Measurements from ENCODE around the gene PAIP2B.

DNA sequence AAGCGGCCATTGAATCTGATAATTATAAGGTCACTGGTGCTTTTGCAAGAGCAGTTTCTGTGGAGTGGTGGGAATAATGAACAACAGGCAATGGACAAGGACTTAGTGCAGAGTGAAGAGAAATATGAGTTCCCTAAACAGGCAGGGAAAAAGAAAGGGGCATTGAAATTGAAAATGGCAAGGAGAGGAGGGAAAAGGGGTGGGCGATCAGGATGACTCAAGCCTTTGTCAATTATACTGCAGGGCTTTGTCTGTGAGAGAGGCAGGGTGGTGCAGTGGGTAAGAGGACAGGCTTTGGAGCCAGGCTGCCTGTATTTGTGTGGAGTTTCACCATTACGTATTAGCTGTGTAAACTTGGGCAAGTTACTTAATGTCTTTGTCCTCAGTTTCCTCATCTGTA, 29.5 kb upstream of the PAIP2B start:
- TF ChIP-seq, protein P1, sequence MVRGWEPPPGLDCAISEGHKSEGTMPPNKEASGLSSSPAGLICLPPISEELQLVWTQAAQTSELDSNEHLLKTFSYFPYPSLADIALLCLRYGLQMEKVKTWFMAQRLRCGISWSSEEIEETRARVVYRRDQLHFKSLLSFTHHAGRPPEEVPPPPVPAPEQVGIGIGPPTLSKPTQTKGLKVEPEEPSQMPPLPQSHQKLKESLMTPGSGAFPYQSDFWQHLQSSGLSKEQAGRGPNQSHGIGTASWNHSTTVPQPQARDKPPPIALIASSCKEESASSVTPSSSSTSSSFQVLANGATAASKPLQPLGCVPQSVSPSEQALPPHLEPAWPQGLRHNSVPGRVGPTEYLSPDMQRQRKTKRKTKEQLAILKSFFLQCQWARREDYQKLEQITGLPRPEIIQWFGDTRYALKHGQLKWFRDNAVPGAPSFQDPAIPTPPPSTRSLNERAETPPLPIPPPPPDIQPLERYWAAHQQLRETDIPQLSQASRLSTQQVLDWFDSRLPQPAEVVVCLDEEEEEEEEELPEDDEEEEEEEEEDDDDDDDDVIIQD (CRISPR knock-in tag; IDR thresholded peaks at IDR 0.05), result no peak
- TF ChIP-seq ZNF639 (CRISPR knock-in tag; conservative IDR thresholded peaks at IDR 0.05 in 1 of 2, IDR thresholded peaks at IDR 0.05 in 1 of 2) (no peak), SMAD4 (CRISPR knock-in tag; conservative IDR thresholded peaks at IDR 0.05) (no peak), CHD2 (IDR thresholded peaks at IDR 0.05; ENCODE audit: low read depth, low read length) (no peak), ZHX1 (conservative IDR thresholded peaks at IDR 0.05; ENCODE audit: low read length) (no peak), ZBTB7A (IDR thresholded peaks at IDR 0.05; ENCODE audit: borderline replicate concordance, control insufficient read depth, low read depth, low read length) (no peak), CHAMP1 (IDR thresholded peaks at IDR 0.05) (no peak), FIP1L1 (IDR thresholded peaks at IDR 0.05; ENCODE audit: low read depth, low read length, poor library complexity, severe bottlenecking) (no peak), EP300 (IDR thresholded peaks at IDR 0.05; ENCODE audit: low read length) (no peak), MYNN (IDR thresholded peaks at IDR 0.05) (no peak), MYNN (CRISPR knock-in tag; IDR thresholded peaks at IDR 0.05) (no peak), ZNF511 (CRISPR knock-in tag; IDR thresholded peaks at IDR 0.05) (no peak)
- TF ChIP-seq, protein P2, sequence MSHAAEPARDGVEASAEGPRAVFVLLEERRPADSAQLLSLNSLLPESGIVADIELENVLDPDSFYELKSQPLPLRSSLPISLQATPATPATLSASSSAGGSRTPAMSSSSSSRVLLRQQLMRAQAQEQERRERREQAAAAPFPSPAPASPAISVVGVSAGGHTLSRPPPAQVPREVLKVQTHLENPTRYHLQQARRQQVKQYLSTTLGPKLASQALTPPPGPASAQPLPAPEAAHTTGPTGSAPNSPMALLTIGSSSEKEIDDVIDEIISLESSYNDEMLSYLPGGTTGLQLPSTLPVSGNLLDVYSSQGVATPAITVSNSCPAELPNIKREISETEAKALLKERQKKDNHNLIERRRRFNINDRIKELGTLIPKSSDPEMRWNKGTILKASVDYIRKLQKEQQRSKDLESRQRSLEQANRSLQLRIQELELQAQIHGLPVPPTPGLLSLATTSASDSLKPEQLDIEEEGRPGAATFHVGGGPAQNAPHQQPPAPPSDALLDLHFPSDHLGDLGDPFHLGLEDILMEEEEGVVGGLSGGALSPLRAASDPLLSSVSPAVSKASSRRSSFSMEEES (CRISPR knock-in tag; IDR thresholded peaks at IDR 0.05), result no peak
- TF ChIP-seq, protein P3, sequence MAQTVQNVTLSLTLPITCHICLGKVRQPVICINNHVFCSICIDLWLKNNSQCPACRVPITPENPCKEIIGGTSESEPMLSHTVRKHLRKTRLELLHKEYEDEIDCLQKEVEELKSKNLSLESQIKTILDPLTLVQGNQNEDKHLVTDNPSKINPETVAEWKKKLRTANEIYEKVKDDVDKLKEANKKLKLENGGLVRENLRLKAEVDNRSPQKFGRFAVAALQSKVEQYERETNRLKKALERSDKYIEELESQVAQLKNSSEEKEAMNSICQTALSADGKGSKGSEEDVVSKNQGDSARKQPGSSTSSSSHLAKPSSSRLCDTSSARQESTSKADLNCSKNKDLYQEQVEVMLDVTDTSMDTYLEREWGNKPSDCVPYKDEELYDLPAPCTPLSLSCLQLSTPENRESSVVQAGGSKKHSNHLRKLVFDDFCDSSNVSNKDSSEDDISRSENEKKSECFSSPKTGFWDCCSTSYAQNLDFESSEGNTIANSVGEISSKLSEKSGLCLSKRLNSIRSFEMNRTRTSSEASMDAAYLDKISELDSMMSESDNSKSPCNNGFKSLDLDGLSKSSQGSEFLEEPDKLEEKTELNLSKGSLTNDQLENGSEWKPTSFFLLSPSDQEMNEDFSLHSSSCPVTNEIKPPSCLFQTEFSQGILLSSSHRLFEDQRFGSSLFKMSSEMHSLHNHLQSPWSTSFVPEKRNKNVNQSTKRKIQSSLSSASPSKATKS (CRISPR knock-in tag; IDR thresholded peaks at IDR 0.05), result no peak
- TF ChIP-seq, protein P4, sequence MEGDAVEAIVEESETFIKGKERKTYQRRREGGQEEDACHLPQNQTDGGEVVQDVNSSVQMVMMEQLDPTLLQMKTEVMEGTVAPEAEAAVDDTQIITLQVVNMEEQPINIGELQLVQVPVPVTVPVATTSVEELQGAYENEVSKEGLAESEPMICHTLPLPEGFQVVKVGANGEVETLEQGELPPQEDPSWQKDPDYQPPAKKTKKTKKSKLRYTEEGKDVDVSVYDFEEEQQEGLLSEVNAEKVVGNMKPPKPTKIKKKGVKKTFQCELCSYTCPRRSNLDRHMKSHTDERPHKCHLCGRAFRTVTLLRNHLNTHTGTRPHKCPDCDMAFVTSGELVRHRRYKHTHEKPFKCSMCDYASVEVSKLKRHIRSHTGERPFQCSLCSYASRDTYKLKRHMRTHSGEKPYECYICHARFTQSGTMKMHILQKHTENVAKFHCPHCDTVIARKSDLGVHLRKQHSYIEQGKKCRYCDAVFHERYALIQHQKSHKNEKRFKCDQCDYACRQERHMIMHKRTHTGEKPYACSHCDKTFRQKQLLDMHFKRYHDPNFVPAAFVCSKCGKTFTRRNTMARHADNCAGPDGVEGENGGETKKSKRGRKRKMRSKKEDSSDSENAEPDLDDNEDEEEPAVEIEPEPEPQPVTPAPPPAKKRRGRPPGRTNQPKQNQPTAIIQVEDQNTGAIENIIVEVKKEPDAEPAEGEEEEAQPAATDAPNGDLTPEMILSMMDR (IDR thresholded peaks at IDR 0.05 in 2 of 3, conservative IDR thresholded peaks at IDR 0.05 in 1 of 3; ENCODE audit: insufficient read depth in 2 of 3, low read depth in 1 of 3, low read length in 3 of 3), result no peak

All from K562 (cell line).